ENCODE measurements around the gene AUNIP. TPM values are rescaled to one million over a fixed set of nuclear protein-coding genes. Genes with fewer than 3 reads are reported as not detected.

The AUNIP gene
- total RNA-seq, 1 donor from 2014 or later: not detected

DNA sequence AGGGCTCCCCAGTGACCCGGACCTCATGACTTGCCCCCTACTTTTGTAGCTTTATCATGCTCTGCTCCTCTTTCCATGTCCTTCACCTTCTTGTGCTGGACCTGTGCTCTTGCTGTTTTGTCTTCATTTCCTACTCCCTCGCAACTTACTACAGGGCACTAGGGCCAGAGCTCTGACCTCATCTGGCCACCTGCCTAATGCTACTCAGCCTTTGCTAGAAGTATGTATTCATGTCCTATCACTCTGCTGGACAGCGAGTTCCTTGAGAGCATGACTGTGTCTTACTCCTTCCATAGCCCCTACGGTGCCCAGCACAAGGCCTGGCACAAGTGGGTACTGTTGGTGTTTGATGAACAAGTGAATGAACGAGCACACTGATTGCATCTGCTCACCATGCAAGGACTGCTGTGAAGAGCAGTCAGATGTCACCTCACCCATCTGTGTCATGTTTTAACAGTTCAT, 37.6 kb downstream of the AUNIP start:
- TF ChIP-seq, protein P1, sequence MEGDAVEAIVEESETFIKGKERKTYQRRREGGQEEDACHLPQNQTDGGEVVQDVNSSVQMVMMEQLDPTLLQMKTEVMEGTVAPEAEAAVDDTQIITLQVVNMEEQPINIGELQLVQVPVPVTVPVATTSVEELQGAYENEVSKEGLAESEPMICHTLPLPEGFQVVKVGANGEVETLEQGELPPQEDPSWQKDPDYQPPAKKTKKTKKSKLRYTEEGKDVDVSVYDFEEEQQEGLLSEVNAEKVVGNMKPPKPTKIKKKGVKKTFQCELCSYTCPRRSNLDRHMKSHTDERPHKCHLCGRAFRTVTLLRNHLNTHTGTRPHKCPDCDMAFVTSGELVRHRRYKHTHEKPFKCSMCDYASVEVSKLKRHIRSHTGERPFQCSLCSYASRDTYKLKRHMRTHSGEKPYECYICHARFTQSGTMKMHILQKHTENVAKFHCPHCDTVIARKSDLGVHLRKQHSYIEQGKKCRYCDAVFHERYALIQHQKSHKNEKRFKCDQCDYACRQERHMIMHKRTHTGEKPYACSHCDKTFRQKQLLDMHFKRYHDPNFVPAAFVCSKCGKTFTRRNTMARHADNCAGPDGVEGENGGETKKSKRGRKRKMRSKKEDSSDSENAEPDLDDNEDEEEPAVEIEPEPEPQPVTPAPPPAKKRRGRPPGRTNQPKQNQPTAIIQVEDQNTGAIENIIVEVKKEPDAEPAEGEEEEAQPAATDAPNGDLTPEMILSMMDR (IDR thresholded peaks at IDR 0.05): no peak
- Histone ChIP-seq H3K4me3 (peak overlapping the region; percentile 69 to 91), H3K27me3 (no peaks in the 10 kb centered on the region), H3K36me3 (peaks cover 6 to 8% of the 10 kb centered on the region in 2 donors), H3K9me3 (no peaks in the 10 kb centered on the region), H3K27ac (peak overlapping the region; percentile 89), H3K4me1 (peaks cover 10 to 22% of the 10 kb centered on the region in 2 donors)
- no peak for DNase-seq (ENCODE audit: low spot score in 2 of 2)
- intact Hi-C loops (cut with DNase I): loop anchor here (2.0 kb wide), 1 partner anchor 177 kb away; the partner anchor contains the start of gene PAFAH2

GRCh38 chr1:25821112-25821476, 38.2 kb downstream of the AUNIP start:
- H3K36me3 ChIP-seq: peaks cover 6% of the 10 kb centered on the region in 2 donors
- peak overlapping the region; percentile 89 for H3K27ac ChIP-seq
- intact Hi-C loops (cut with DNase I): loop anchor here (2.0 kb wide), 1 partner anchor 178 kb away; the partner anchor contains the start of gene PAFAH2
- no peaks in the 10 kb centered on the region for H3K9me3 ChIP-seq
- no peak for DNase-seq (ENCODE audit: low spot score in 2 of 2)
- H3K27me3 ChIP-seq: no peaks in the 10 kb centered on the region
- TF ChIP-seq, protein P1 (IDR thresholded peaks at IDR 0.05): no peak
- peak overlapping the region; percentile 69 to 91 for H3K4me3 ChIP-seq
- peaks cover 10 to 22% of the 10 kb centered on the region in 2 donors for H3K4me1 ChIP-seq

DNA sequence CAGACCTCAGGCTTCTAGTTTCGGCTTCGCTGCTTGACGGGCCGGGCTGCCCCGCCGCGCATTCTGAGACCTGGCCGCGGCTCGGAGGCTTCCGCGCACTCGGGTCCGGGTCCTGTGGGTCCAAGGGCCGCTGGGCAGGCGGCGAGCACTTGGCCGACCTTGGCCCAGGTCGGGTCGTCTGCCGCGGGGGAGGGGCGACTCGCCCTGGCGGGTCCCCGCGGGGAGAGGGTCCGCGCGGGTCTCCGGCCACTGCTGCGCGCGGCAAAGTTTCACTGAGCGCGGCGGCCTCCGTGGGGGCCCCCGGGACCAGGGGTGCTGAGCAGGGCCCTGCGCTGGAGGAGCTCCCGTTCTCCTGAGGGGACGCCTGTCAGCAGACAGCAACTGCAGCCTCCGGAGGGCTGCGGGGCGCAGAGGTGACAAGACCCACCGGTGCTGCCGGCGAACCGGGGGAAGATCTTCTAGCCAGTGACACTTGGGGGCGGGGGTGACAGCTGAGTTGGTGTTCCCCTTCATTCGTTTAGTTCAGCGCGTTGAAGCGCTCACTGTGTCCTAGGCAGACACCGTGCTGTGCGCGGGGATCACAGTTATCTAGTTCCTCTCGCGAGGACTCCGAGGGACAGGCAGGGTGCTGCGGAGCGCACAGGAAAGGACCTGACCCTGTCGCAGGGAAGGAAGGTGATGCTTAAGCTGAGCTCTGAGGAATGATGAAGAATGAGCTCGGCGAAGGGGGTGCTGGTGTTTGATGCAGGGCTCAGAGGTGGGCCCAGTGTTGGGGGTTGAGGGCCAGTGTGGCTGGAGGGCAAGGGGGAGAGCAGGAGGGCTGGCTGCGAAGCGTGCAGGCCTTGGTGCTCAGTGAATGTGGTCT, 38.8 kb downstream of the AUNIP start:
- intact Hi-C loops (cut with DNase I): loop anchor here (2.0 kb wide), 1 partner anchor 178 kb away; the partner anchor contains the start of gene PAFAH2
- no peak for DNase-seq (ENCODE audit: low spot score in 2 of 2)
- Histone ChIP-seq H3K36me3 (peaks cover 7 to 11% of the 10 kb centered on the region in 2 donors), H3K4me3 (peak overlapping the region; percentile 69 to 91), H3K27ac (peak overlapping the region; percentile 89), H3K9me3 (no peaks in the 10 kb centered on the region), H3K4me1 (peaks cover 10 to 22% of the 10 kb centered on the region in 2 donors), H3K27me3 (no peaks in the 10 kb centered on the region)
- TF ChIP-seq, protein P1 (IDR thresholded peaks at IDR 0.05): no peak

DNA sequence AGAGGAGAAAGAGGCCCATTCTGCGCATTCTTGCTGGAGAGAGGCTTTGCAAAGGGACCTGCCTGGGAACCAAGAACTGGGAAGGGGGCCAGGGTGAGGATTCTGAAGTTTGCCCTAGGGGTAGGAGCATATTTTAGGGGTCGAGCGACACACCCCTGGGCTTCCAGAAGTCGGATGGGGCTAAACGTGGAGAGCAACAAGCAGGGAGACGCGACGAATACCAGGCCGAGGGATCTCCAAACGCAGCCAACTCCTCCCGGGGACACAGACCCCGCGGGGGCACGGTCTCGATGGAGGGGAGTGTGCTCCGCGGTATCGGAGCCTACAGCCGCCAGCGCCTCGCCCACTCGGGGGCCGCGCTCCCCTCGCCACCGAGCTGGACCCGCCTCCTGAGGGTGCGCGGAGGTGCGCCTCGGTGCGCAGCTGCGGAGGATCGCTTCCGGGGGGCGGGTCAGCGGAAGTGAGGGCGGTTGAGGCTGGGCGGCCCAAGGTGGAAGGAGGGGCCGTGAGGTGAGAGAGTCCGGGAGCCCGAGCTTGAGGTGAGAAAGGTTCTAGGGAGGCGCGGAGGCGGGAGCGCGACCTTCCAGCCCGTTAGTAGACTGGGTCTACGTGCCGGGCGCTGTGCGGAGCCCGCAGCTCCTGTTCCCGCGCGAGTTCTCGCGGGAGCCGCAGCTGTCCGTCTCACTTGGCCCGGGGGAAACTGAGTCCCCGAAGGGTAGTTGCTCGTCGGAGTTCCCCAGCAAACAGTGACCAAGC, 39.6 kb downstream of the AUNIP start, which contains the start of gene MTFR1L:
Gene MTFR1L, plus strand, starts transcription at position 464 of the 756 bp plus-strand sequence. CDS start 3,151 bp downstream, outside the sequence.
- intact Hi-C loops (cut with DNase I): loop anchor here (2.0 kb wide), 1 partner anchor 179 kb away; the partner anchor contains the start of gene PAFAH2
- H3K4me1 ChIP-seq: peaks cover 10 to 22% of the 10 kb centered on the region in 2 donors

DNA sequence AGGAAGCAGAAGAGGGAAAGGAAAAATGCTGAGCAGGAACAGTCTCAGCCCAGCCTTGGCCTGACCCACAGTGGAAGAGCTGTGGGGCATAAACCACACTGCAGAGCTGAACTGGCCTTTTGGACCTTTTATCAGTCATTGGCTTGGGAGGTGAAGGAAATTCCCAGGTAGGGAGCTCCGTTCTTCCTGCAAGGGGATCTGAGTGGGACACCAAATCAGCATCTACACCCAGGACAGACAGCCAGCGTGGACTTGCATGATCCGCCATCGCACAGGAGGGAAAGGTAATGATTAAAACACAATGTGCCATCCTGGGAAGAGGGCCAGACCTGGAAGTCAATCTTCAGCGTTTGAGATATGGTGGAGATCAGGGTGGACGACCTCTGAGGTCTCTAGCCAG, 40.7 kb downstream of the AUNIP start:
- H3K27me3 ChIP-seq: no peaks in the 10 kb centered on the region
- DNase-seq (ENCODE audit: low spot score in 2 of 2): no peak
- TF ChIP-seq, protein P1 (IDR thresholded peaks at IDR 0.05): no peak
- H3K4me3 ChIP-seq: peak overlapping the region; percentile 69 to 91
- H3K4me1 ChIP-seq: peaks cover 10 to 22% of the 10 kb centered on the region in 2 donors
- peak overlapping the region; percentile 89 for H3K27ac ChIP-seq
- H3K36me3 ChIP-seq: peaks cover 25 to 26% of the 10 kb centered on the region in 2 donors
- intact Hi-C loops (cut with DNase I): no loop called here
- no peaks in the 10 kb centered on the region for H3K9me3 ChIP-seq

More for the DNA sequence above, 39.6 kb downstream of the AUNIP start, which contains the start of gene MTFR1L:
- H3K4me3 ChIP-seq: peak within 1 kb of the TSS; percentile 69 to 91
- H3K27ac ChIP-seq: peak within 1 kb of the TSS; percentile 89
- peak in 1 of 2 donors; percentile 93 for DNase-seq (ENCODE audit: low spot score in 2 of 2)
- H3K36me3 ChIP-seq: peaks cover 15 to 18% of the 10 kb centered on the region in 2 donors
- no peaks in the 10 kb centered on the region for H3K9me3 ChIP-seq
- TF ChIP-seq, protein P1 (IDR thresholded peaks at IDR 0.05): no peak
- H3K27me3 ChIP-seq: no peaks in the 10 kb centered on the region
